ENCODE measurements around the gene TTC21A. TPM values are rescaled to one million over a fixed set of nuclear protein-coding genes. Genes with fewer than 3 reads are reported as not detected.

The TTC21A gene
- total RNA-seq, 1 experiment from 2014 or later: 1.7 TPM

- no peak for TF ChIP-seq CTCF (conservative IDR thresholded peaks at IDR 0.05)
- H3K9me3 Mint-ChIP-seq: no peaks in the 10 kb centered on the region
- H4K20me1 ChIP-seq (ENCODE audit: control insufficient read depth, insufficient read depth, insufficient read length): no peaks in the 10 kb centered on the region
- H3K23ac ChIP-seq (ENCODE audit: insufficient read length, low read depth, low read length): no peak overlapping the region
- H3T11ph ChIP-seq (ENCODE audit: low read length): no peak overlapping the region
- H2BK5ac ChIP-seq (ENCODE audit: insufficient read length, low read length): no peak overlapping the region
- no peak overlapping the region for H4K5ac ChIP-seq (ENCODE audit: insufficient read length, low read depth, low read length)
- H3K9me3 ChIP-seq (ENCODE audit: control insufficient read depth, low read depth, low read length): no peaks in the 10 kb centered on the region
- no peak overlapping the region for H2AK5ac ChIP-seq (ENCODE audit: insufficient read length, low read length)
- no peak overlapping the region for H3K27ac ChIP-seq (ENCODE audit: insufficient read length, low read depth, low read length)
- H3K4me3 Mint-ChIP-seq: no peak overlapping the region
- H3K79me2 ChIP-seq (ENCODE audit: insufficient read depth, low read length): no peaks in the 10 kb centered on the region
- no peaks in the 10 kb centered on the region; the same call in 1 of the 2 replicates for H3K27me3 ChIP-seq (ENCODE audit: insufficient read depth, low read length)
- no peak overlapping the region for H3K18ac ChIP-seq (ENCODE audit: insufficient read length, low read depth, low read length)
- peaks cover 14% of the 10 kb centered on the region for H3K27me3 Mint-ChIP-seq (ENCODE audit: low read depth)
- no peaks in the 10 kb centered on the region for H3K79me1 ChIP-seq (ENCODE audit: insufficient read depth, low read depth, low read length, poor library complexity, severe bottlenecking)
- H2BK12ac ChIP-seq (ENCODE audit: insufficient read length, low read depth, low read length): no peak overlapping the region
- H3K14ac ChIP-seq (ENCODE audit: insufficient read depth, low read length): no peak overlapping the region
- no peak overlapping the region for H3K4me2 ChIP-seq (ENCODE audit: insufficient read depth, insufficient read length, low read length)
- peaks cover 5% of the 10 kb centered on the region; the same call in 1 of the 2 replicates for H3K4me1 ChIP-seq (ENCODE audit: insufficient read depth, low read length)
- H2BK15ac ChIP-seq (ENCODE audit: low read depth, low read length): no peak overlapping the region
- peaks cover 4% of the 10 kb centered on the region for H3K23me2 ChIP-seq (ENCODE audit: insufficient read length, low read depth, low read length, poor library complexity, severe bottlenecking)
- H3K9ac ChIP-seq (ENCODE audit: extremely low read depth, insufficient read length, low read length): no peak overlapping the region
- H4K91ac ChIP-seq (ENCODE audit: insufficient read length, low read depth, low read length): no peak overlapping the region
- no peak for DNase-seq
- no peak overlapping the region for H3K4ac ChIP-seq (ENCODE audit: low read depth, low read length)
- no peak overlapping the region for H2AFZ ChIP-seq (ENCODE audit: low read length)
- H3K4me1 Mint-ChIP-seq: peaks cover 19 to 24% of the 10 kb centered on the region in 2 experiments
- H2BK120ac ChIP-seq (ENCODE audit: low read depth, low read length, poor library complexity, severe bottlenecking): no peak overlapping the region
- no peak overlapping the region for H3K27ac Mint-ChIP-seq
- no CpG with 5 or more reads among the region's 12 CpGs for WGBS (ENCODE audit: extremely low coverage, insufficient read length, low lambda C conversion rate)
- H4K8ac ChIP-seq (replicated peaks; ENCODE audit: insufficient read length, low read depth, low read length): no peak overlapping the region
- no peaks in the 10 kb centered on the region for H3K36me3 Mint-ChIP-seq (ENCODE audit: insufficient read depth in 1 of 3, low read depth in 3 of 3)
- no peak overlapping the region for H2BK20ac ChIP-seq (ENCODE audit: low read depth, low read length, poor library complexity, severe bottlenecking)
- no peak overlapping the region for H3K56ac ChIP-seq (ENCODE audit: insufficient read length, low read depth, low read length)
Measured at GRCh38 chr3:39184081-39184967, 76.8 kb downstream of the TTC21A start.
